HK-2 (cell line): ENCODE data around the gene PCBP3.
"Not testable (repeated sequence)": the region's sequence is repeated elsewhere in the genome, so short reads cannot be mapped to it uniquely, and the experiment has no call there.

Source experiments
- DNase-seq: peaks from one replicate; pipeline ENCODE4 v3.0.0-alpha.2; 2018; ENCODE audit not compliant: unreplicated experiment

PCBP3 gene

DNA sequence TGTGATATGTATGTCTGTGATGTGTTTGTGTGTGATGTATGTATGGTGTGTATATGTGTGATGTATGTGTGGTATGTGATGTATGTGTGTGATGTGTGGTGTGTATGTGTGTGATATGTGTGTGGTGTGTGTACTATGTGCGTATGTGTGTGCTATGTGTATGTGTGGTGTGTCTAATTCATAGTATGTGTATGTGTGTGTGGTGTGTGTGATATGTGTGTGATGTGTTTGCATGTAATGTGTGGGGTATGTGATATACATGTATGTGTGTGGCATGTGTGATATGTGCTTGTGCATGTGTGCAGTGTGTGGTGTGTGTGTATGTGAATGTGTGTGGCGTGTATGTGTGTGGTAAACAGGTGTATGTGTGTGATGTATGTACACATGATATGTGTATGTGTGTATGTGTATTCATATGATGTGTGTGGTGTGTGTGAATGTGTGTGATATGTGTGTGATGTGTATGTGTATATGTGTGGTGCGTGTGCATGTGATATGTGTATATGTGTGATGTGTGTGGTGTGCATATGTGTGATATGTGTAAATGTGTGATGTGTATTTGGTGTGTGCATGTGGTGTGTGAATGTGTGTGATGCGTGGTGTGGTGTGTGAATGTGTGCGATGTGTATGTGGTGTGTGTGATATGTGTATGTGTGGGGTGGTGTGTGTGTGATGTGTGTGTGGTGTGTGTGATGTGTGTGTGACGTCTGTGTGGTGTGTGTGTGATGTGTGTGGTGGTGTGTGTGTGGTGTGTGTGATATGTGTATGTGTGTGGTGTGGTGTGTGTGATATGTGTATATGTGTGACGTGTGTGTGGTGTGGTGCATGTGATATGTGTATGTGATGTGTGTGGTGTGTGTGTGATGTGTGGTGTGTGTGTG, 8.0 kb upstream of the PCBP3 start:
- no peak for DNase-seq

DNA sequence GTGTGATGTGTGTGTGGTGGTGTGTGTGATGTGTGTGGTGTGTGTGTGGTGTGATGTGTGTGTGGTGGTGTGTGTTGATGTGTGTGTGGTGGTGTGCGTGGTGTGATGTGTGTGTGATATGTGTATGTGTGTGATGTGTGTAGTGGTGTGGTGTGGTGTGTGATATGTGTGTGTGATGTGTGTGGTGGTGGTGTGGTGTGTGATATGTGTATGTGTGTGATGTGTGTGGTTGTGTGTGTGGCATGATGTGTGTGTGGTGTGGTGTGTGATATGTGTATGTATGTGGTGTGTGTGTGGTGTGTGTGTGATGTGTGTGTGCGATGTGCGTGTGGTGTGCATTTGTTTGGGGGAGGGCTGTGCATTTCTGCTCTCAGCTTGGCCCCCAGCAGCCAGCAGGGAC, 7.1 kb upstream of the PCBP3 start:
- DNase-seq, result no peak

DNA sequence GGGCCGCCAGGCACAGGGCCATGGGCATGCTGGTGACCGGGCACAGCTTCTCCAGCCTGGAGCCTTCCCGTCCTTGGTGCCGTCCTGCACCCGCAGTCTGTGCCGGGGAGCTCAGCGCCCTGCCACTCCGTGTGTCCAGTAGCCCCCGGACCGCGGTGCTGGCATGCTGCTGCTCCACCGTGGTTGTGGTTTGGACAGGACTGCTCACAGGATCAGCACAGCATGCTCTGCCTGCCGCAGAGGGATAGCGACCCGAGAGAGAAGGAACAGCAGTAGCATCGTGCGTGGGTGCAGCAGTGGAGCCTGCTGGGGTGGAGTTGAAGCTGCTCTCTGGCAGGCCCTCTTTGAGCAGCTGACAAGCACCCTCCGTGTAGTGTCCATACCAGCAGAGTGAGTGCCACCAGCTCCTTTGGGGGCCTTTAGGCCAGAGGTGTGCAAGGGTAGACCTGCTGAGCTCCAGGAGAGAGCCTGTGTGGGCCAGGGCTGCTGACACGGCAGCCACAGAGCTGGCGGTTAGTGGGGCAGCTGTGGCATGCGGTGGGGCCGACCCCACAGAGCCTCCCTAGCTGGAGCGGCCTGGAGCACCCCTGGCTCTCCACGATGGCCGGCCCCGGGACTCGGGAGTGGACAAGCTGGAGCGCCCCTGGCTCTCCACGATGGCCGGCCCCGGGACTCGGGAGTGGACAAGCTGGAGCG, 6.4 kb upstream of the PCBP3 start:
- DNase-seq, result no peak

DNA sequence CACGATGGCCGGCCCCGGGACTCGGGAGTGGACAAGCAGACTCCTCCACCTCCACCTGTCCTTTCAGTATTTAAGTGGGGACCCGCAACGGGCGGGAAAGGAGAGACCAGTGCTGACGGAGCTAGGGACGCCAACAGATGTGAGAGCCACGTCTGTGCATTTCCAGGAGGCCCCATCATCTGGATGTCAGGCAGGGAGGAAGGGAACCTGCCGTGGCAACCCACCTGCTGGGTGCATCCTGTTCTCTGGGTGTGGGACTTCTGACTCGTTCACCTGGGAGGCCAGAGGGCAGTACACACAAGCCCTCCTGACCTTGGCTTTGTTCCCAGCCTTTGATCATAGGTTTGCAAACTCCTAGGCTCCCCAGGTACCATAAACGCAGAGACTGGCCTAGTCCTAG, 5.6 kb upstream of the PCBP3 start:
- no peak for DNase-seq

DNA sequence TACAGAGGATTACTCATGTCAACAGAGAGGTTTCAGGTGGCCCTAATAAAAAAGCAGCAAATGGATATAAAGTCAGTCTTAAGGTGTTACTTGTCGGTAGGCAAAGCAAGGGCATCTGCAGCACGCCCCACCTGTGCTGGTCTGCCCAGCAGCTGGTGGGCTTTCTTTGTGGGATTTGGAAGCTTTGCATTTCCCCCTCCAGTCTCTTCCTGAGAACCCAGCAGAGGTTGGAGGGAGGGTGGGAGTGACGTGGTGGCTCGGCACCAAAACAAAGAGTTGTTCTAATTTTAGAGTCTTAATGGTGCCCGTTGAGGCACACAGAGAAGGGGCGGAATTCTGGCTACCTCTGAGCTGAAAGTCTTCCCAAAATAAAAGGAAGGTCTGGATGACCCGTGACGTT, 4.8 kb upstream of the PCBP3 start:
- no peak for DNase-seq

DNA sequence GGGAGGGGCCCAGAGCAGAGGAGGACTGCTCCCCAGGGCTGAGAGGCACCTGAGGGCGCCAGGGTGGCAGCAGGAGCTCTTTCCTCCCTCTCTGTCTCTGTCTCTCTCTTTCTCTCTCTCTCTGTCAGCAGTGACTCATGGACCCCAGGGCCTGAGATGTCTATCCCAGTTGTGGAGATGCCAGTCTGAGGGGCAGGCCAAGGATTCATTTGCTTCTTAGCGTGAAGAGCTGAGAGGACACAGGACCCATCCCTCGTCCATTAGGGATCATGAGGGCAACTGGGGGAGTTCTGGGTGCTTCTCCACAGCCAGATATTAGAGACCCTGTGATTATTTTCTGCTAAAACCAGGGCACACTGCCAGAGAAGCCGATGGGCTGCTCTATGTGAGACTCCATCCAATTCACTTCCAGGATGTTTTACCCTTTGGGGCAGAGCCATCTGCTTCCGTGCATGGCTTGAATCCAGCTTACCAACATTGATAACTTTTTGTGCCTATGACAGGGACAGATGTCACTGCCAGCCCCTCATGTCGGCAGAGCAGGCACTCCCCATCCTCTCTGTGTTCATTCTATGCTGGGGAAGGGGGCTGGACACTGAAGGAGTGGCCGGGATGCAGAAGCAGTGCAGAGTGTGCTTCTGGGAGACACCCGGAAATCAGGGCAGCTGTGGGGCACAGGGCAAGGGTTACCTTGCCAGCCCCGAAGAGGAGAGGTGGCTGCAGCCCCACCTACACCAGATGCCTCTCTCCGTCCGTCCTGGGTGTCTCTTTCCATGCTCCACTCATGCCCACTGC, 4.1 kb upstream of the PCBP3 start:
- DNase-seq, result no peak

DNA sequence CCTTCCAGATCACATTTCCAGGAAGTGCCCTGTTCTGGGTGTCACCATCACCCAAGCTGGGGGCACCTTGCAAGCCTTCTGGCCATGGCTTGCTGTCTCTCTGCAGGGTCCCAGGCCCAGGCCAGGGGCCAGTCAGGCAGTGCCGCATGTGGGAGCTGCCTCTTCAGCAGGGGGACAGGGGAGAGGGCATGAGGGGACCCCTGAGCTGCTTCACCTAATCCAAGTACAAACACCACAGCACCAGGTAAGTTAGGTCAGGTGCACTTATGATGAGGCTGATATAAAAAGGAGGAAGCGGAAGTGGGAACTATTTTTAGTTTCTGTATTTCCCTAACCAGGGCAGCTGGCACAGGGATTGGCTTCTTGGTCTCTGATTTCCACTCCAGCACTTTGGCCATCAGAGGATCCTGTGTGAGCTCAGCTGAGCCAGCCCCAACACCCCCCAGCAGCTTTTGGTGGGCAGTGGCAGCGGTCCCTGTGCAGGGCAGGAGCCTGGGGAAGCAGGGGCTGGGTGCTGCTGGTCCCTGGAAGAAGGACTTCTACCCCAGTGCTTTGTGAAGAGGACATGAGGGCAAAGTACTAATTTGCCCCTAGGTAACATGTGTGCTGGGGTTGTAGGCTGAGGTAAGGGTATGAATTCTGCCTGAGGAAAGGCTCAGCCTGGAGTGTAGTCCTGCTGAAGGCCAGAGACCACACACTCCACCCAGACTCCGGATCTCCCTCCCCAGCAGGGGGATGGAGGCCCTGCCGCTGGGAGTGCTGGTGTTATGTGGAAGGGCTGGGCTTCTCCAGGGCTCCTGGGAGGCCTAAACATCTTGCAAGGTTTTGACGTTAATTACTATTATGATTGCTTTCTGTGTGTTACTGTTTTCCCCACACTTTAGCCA, 3.3 kb upstream of the PCBP3 start:
- DNase-seq, result no peak

DNA sequence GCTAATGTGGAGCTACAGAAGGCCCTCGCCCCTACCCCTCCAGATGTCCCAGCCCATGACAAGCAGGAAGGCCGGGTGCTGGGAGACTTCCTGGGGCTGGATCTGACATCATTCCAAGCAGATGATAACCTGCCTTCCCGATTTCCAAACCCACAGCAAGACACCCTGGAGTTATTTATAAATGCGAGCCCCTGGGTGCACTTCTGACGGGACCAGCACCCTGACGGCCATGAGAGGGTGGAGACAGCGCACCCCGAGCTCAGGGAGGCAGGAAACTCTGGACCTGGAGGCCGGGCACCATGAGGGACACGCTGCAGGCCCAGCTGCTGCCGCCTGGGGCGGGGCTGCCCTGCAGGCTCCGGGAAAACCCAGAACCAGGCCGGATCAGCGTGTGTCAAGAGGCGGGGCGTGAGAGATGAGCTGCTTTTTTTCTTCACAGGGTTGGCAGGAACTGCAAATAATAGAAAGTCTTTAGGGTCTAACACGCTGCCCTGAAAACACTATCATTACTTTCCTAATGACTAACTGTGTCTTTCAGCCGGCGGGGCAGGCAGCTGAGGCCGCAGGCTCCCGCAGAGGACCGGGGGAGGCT, 2.5 kb upstream of the PCBP3 start:
- DNase-seq, result no peak

GRCh38 chr21:45641480-45642035, 2.0 kb upstream of the PCBP3 start:
- no peak for DNase-seq

GRCh38 chr21:45642122-45642813, 1.3 kb upstream of the PCBP3 start:
- no peak for DNase-seq

- DNase-seq, result no peak
Measured at GRCh38 chr21:45644041-45644906, 749 bp downstream of the PCBP3 start.

DNA sequence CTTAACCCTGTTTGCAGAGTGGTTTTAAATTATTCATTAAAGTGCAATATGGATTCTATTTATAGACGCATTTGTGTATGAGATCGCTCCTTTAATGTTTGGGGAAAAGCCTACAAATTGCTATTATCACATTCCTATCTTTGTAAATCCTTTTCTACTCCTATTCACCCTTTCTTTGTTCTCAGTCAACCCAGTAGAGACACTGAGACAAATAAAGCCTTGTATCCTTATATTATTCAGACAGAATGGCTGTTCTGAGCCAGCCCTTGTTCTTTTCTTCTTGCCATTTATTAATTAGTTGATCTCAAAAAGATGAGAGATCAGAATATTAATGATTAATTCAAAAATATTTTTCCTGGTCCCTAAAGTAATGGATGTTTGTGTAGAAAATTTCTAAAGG, 8.4 kb downstream of the PCBP3 start:
- no peak for DNase-seq

DNA sequence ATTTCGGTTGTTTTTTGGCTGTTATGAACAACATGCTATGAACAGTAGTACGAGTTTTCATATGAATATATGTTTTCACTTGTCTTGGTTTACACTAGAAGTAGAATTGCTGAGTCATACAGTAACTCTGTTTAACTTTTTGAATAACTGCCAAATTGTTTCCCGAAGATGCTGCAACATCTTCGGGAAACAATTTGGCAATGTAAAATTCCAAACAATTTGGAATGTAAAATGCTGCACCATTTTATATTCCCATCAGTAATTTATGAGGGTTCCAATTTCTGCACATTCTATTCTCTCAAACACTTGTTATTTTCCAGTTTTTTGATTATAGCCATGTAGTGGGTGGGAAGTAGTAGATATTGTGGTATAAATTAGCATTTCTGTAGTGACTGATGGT, 11.6 kb downstream of the PCBP3 start:
- DNase-seq, result no peak

GRCh38 chr21:45656114-45656513, 12.6 kb downstream of the PCBP3 start:
- DNase-seq, result not testable (repeated sequence)

- DNase-seq, result not testable (repeated sequence)
Measured at GRCh38 chr21:45661913-45662622, 18.5 kb downstream of the PCBP3 start.

- DNase-seq, result not testable (repeated sequence)
Measured at GRCh38 chr21:45662623-45663245, 19.2 kb downstream of the PCBP3 start.

- DNase-seq, result no peak
Measured at GRCh38 chr21:45669382-45669781, 25.9 kb downstream of the PCBP3 start.

DNA sequence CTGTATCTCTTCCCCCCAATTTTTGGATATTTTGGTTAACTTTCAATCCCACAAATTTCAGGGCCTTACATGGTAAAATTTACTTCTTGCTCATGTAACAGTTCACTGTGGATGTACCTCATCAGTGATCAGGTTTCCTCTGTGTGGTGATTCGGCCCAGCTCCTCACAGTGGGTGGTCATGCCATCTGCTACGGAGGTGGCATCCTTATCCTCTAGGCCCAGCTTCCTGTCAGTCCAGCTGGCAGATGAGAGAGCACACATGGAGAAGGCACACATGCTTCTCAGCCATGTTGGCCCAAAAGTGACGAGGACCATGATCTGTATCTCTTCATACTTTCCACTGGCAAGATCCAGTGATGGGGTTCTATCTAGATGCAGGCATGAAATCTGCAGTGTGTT, 27.2 kb downstream of the PCBP3 start:
- DNase-seq, result no peak
